NOMO-1 treated with DMSO at 0.1 percent for 48 hours (cell line): Measurements from ENCODE around the gene ABCC3.
A peak's percentile ranks its signal among the peaks of the same experiment; 100 is the strongest.

Experiments
- DNase-seq: peaks from one replicate; lab custom pipeline; 2025; ENCODE audit not compliant: unreplicated experiment; lab: John Stamatoyannopoulos, UW

The ABCC3 gene

DNA sequence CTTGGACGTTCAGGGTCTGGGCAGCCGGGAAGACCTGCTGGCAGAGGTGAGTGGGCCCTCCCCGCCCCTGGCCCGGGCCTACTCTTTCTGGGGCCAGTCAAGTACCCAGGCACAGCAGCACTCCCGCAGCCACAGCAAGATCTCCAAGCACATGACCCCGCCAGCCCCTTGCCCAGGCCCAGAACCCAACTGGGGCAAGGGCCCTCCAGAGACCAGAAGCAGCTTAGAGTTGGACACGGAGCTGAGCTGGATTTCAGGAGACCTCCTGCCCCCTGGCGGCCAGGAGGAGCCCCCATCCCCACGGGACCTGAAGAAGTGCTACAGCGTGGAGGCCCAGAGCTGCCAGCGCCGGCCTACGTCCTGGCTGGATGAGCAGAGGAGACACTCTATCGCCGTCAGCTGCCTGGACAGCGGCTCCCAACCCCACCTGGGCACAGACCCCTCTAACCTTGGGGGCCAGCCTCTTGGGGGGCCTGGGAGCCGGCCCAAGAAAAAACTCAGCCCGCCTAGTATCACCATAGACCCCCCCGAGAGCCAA lies 8.6 kb upstream of the ABCC3 start:
- peak; percentile 61 for DNase-seq

DNA sequence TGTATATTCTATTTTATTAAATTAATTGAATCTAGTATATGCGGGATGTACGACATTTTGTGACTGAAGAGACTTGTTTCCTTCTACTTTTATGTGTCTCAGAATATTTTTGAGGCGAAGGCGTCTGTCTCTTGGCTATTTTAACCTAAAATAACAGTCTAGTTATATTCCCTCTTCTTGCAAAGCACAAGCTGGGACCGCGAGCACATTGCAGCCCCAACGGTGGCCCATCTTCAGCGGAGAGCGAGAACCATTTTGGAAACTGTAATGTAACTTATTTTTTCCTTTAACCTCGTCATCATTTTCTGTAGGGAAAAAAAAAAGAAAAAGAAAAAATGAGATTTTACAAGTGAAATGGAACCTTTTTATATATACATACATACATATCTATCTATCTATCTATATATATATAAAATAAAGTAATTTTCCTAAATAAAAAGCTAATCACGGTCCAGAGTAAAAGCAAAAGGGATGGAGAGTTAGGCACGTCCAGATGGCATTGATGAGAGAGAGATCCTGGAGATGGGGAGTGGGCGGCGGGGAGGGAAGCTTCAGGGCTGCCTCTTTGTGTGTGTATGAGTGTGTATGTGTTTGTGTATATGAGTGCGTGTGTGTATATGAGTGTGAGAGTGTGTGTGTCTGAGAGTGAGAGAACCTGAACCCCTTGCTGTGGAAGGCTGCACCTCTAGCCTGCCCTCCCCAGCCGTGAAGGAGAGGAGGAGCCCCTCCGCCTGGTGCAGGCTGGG lies 7.5 kb upstream of the ABCC3 start:
- no peak for DNase-seq

DNA sequence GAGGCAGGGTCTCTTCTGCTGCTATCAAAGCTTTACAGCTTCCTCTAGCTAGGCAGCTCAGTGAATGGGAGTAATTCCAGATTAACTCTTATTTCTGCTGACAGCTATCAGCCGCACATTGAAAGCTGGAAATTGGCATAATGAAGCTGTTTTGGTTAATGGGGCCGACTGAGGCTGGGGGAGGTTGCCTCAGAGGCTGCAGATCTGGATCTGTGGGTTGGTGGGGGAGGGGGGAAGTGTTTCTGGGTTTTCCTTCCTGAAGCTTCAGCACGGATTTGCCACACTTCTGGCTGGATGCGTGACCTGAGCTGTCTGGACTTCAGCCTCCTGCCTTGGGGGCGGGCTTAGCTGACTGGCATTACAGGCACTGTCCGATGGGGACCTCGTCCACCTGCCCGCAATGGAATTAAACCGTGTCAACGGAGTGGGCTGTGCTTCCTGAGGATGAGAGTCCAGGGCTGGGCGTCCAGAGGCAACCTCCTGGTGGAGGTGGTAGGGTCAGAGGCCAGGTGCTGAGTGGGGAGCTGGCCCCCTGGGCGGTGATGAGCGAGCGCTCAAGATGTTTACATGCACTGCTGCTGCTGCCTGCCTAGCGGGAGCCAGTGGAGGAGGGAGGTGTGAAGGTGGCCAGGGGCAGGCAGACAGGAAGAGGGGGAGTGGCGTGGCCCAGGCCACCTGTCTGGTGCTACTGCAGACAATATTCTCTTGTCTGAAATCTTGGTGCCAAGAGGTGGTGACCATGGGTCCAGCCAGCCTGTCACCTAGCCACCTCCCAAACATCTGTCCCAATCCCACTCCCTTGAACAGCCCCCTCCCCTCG lies 6.7 kb upstream of the ABCC3 start:
- DNase-seq, result no peak

DNA sequence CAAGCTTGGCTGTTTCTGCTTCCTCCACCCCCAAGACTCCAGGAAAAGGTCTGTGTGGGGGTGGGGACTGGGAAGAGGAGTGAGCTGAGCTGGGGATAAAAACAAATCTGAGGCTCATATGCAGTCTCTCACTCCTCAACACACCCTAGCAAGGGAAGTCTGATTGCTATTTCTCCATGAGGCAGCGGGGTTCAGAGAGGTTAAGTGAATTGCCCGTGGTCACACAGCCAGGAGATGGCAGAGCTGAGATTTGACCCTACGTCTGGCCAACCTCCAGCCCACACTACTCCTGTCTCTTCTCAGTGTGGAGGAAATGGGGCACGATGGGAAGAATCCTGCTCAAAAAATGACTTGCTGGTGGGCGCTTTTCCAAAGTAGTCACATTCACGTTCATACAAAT lies 4.8 kb upstream of the ABCC3 start:
- no peak for DNase-seq

DNA sequence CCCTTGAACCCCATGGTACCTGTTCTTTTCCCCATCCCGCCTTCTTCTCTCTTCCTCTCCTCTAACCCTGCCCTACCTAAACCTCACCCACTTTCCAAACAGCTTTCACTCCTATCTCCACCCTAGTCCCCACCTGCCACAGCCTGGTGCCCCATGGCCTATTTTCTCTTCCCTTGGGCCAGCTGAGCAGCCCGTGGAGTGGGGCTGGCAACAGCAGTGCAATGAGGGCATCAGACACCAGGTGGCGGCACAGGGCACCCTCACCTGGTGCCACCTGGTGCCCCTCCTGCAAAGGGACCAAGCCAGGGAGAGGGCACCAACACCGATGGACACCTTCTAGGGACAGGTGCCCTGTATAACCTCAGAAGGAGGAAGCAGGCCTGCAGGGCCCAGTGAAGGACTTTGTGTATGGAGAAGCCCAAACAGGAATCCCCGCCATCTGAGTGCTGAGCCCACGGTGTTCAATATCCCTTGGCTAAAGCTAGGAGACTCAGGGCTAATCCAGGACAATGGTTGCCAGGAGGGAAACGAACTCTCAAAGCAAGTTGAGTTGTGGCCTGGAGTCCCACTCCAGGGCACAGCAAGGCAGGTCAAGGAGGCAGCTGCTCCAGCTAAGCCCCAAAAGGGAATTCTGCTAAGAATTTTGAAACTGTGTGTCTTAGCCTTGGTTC lies 4.0 kb upstream of the ABCC3 start:
- DNase-seq, result no peak

DNA sequence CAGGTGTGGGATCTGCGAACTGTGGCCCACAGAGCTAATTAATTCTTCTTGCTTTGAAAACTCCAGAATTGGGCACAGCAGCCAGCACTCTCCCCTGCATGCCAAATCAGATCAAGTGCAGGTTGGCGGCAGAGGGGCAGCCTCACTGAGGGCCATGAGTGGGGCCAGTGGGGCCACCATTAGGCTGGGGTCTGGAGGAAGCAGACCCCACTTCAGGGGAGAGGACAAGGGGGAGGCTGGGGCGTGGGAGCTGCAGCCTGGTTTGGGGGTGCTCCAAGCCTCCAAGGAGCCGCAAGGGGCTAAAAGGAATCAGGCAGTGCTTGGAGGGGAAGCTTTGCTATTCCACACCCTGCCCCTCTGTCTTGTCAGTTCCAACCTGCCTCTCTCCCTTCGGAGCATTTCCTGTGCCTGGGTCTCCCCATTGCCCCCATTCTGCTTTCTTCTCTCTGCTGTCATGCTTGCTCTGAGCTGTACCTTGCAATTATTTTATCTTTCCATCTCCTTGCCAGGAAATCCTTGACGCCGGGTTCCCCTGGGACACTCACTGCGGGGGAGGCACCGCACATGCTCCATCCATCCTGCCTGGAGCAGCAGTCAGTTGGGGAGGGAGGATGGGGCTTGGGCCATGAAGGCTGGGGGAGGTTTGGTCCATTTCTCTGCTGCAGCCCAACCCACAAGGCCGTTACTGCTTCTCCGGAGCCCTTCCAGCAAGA lies 3.3 kb upstream of the ABCC3 start:
- no peak for DNase-seq

DNA sequence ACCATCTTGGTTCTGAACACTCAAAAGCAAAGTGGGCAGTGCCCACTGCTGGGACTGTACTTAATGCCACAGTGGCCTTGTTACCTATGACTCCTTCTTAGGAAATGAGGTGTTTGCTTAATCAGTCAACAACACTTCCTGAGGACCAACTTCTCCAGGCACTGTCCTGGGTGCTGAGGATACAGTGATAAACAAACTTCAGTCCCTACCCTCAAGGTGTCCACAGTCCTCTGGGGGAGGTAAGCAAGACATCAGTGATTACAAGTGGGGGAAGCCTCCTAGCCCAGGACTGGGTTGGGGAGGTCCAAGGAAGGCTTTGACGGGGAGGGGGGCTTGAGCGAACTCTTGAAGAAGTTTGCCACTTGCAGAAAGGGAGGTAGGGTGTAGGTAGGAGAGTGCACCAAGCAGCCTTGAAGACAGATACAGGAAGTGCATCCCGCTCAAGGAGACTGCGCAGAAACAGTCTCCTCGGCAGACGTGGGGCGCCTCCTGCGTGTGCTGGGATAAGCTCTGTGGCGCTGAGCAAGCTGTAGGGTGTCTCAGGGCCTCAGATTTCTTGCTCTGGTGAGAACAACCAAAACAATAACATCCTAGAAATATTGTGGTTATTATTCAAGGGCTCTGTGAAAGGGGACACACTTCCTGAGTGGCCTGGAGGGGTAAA lies 2.6 kb upstream of the ABCC3 start:
- DNase-seq, result no peak

DNA sequence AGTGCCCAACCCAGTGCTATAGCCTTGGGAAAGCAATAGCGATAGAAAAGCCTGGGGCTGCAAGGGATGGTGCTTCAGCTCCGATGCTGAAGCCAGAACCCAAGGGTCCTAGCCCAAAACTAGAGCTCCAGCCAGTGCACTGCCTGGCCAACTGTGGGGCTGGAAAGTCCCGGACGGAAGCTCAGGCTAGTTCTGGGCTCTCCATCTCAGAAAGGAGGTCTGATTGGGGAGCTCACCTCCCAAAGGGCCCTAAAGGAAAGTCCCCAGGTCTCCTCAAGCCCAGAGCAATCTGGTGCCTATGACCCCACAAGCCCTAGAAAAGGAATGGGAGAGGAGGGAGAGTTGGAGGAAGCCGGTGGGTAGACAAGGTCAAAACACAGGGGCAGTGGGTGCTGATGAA lies 2.0 kb upstream of the ABCC3 start:
- DNase-seq, result no peak

DNA sequence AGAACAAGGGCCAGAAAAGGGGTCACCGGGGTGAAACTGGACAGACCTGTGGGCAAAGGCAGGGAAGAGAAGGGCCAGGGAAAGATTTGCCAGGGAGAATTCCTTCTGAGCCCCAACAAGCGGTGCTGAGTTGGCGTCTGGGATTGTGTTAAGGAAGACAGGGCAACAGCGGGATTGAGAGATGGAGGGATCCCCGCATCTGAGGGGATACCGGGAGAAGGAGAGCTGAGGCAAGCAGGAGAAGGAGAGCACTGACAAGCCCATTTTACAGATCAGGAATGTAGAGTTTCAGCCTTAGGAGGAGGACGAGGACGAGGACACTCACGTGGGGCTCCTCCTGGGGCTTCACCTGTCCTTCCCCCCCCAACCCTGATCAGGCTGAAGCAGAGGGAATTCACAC lies 998 bp upstream of the ABCC3 start:
- DNase-seq, result no peak

DNA sequence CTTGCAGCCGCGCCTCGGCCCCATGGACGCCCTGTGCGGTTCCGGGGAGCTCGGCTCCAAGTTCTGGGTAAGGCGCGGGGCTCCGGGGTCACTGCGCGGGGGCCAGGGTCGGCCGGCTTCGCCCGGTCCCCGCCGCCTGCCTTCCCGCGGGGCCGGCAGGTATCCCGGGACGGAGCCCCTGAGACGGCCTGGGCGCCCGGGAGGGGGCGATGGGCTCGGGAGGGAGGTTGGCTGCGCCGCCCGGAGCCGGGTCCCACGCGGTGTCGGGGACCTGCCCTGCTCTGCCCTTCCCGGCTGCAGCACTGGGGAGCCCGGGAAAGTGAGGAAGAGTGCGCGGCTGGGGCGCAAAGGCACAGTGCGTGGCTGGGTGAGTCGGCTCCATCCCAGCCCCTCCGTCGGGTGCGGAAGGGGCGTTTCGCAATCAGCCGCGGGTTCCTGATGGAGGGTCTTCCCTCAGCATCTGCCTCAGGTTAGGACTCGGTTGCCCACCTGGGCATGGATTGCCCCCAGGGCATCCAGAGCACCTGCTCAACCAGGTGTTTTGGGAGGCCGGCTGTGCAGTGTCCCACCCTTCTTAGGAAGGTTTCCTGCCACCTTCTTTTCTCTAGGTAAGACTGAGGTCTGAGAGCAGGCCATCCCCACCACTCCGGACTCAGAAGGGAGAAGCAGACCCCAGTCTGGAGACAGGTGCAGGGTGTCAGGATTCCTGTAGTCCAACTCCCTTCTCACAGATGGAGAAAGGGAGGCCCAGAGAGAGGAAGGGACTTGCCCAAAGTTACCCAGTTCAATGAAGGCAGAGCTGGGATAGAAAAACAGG lies 442 bp downstream of the ABCC3 start:
- no peak for DNase-seq

DNA sequence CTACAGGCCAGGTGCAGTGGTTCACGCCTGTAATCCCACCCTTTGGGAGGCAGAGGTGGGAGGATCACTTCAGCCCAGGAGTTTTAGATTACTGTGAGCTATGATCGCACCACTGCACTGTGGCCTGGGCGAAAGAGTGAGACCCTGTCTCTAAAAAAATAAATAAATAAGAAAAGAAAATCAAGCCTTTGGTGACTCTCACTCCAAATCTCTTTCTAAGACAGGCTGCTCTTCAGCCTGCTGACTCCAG lies 976 bp downstream of the ABCC3 start:
- no peak for DNase-seq

DNA sequence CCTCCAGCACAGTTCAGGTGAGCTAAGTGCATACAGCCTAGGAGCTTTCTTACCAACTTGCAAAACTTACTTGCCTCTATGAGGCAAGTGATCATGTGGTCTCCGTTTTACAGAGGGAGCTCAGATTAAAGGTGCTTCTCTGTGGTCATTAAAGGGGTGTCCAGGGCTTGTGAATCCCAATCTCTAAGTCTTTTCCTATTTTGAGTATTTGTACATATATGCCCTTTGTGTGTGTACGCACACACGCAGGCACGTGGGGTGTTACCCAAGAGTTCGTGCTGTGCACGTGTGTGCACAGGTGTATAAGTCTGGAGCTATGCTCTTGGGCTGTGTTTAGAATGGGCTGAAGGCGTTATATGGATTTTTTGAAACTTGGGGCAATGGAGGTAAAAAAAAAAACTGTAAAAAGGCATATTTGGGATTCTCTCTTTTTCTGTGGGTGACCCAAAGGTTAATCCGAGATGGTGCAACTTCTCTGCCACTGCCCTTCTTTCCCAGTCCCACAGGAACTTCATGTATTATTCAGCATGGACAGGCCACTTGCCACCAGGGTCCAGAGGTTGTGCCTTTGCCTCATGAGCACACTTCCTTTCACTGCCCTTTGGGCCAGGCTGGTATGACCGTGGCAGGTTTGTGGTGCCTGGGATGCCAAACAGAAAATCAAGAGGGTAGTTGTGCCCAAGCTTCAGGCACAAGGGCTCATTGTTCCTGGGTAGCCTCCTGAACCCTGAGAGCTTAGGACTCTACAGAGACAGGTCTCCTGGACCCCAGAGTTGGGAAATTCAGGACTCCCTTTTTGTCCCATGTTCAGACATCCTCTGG lies 1.5 kb downstream of the ABCC3 start:
- DNase-seq, result no peak

DNA sequence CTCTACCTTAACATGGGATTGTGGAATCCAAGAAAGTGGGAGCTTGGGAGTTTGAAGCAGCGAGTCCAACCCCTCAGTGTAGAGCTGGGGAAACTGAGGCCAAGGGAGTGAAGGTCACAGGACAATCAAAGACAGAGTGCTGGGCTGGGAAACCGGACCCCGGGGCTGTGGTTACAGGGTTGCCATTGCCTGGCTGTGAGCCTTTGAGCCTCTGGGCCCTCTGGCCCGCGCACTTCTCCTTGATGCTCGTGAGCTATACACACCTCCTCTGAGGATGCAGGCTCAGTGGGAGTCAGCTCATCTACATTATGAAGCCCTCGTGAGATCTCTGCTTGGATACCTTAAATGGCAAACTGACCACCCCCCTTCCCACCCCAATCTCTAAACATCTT lies 2.1 kb downstream of the ABCC3 start:
- DNase-seq, result no peak

DNA sequence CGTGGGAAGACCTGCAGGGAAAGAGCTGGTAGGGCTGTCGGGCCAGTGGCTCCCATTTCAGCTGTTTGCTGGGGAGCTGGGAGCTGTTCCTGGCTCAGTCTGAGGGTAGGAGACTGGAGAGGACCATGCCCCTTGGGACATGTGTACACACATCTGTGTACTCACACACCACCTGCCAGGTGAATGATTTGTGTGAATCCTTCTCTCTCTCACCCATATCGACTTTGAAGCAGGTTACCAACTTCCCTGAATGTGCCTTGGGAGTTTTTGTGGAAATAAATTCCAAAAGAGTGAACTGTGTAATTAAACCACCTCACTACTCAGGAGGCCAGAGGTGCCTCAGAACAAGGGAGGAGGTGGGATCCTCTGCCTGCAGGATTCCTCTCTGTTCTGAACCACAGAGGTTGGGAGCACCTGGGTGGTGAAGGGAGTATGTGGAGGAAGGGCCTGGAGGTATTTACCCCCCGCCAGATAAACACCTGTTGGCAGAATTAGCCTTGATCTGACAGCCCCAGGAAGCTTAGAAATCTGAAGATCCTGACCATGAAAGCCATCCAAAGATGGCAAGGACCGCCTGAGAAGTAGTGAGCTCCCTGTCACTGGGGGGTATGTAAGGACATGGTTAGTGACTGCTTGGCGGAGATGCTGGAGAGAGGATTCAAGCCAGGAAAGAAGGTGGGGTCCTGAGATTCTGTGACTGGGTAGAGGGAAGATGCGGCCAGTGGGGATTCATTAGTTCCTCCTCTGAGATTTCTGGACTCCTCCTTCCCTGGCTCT lies 3.3 kb downstream of the ABCC3 start:
- DNase-seq, result no peak

DNA sequence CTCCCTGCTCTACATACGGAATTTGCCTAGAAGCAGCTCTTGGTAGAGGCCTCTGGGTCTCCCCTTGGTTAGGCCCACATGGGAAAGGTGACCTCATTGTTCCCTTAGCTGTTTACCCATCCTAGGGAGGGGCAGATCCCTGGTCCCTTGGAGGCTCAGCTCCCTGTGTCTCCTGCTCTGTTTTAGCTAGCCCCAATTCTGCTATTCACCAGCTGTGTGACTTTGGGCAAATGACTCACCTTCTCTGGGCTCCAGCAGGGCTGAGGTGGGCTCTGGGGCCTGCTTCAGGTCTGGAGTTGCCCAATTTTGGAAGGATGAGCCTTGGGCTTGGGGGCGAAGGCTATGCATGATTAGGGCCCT lies 3.9 kb downstream of the ABCC3 start:
- no peak for DNase-seq

DNA sequence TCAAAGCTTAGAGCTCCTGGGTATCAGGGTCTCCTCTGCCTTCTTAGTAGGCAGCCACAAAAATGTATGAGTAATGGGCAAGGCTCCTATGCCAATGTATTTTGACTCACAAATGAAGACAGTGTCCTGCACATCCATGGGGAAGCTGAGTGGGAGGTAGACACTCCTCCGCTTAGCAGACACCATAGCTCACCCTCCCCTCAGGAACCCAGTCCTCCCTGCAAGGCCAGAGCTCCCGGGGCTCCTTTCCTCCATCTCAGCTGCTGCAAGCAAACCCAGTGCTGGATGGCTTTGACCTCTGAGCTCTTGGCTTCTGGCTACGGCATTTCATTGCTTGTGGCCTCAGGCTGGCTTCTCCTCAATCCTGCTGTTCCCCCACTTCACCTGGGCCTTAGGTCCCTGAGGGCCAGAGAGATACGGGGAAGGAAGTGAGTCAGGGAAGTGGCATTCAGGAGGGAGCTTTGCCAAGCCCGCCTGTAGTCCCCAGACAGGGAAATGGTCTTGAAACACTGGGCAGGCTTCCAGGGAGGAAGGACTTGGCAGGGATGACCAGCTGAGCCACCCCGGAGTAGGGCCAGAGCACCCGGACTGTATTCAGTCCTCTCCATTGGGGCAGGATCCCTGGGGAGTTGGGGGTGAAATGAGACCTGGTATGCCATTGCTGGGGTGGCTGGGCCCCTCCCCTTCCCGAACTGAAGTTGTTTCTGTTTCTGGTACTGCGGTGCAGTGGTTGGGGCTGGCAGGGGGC lies 4.5 kb downstream of the ABCC3 start:
- no peak for DNase-seq

DNA sequence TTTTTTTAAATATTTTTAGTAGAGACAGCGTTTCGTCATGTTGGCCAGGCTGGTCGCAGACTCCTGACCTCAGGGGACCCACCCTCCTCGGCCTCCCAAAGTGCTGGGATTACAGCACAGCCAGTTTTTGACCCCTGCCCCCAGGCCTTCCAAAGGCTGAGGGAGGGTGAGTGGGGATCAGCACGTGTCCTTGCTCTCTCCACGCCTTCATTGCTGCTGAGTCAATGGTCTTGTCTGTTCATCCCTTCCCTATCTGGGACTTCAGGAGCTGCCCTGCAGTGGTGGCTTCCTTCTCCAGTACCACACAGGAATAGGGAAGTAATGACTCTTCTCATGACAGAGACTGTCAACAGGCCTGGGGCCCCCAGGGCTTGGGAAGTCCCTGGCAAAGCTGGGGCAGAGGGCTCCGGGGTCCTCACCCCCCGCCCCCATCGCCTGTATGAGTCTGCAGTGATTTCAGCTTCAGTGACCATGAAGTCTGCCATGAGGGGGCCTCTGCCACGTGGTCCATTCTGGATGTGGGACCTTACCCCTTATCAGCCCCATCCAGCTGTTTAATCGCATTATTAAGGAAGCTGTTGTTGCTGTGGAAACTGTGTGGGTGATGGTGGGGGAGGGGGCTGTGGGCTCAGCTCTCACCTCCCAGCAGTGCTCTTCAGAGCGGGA lies 6.1 kb downstream of the ABCC3 start:
- peak; percentile 19 for DNase-seq
